Neutrophil (primary cell): ENCODE measurements around the gene LRCH1.
A peak's percentile ranks its signal among the peaks of the same experiment; 100 is the strongest.

Source experiments
- H3K27ac ChIP-seq: fragments of 200-600 bp; sonication (generic); 2 replicates; pipeline ENCODE4 v1.5.1; 2016; ENCODE audit warnings: mild to moderate bottlenecking, moderate library complexity
- H3K27me3 ChIP-seq: fragments of 200-600 bp; sonication (generic); 2 replicates; pipeline ENCODE4 v1.6.0; 2016; ENCODE audit warnings: mild to moderate bottlenecking
- H3K36me3 ChIP-seq: fragments of 200-600 bp; sonication (generic); 2 replicates; pipeline ENCODE4 v1.5.1; 2017
- H3K4me1 ChIP-seq, 2 experiments: fragments of 200-600 bp in 1 of 2; sonication (generic) in 1 of 2; 1 replicate in 1 of 2; 2 replicates in 1 of 2; pipeline versions ENCODE4 v1.5.1 to v1.6.1; 2013 to 2016; ENCODE audit warnings: low read depth in 1 of 2, low read length in 1 of 2, mild to moderate bottlenecking in 1 of 2, moderate library complexity in 1 of 2; ENCODE audit not compliant: control insufficient read depth in 1 of 2, insufficient read depth in 1 of 2
- H3K4me3 ChIP-seq, 2 experiments: fragments of 200-600 bp in 1 of 2; sonication (generic) in 1 of 2; 1 replicate in 1 of 2; 2 replicates in 1 of 2; pipeline ENCODE4 v1.5.1; 2013 to 2016; ENCODE audit warnings: low read depth in 1 of 2, low read length in 1 of 2, mild to moderate bottlenecking in 1 of 2, moderate library complexity in 1 of 2
- H3K9me3 ChIP-seq: fragments of 200-600 bp; sonication (generic); 2 replicates; pipeline ENCODE4 v1.5.1; 2016
- TF ChIP-seq, protein P1 (sequence below): fragments of 200-600 bp; sonication (generic); IDR thresholded peaks from 2 replicates; pipeline ENCODE4 v1.5.1; 2016; ENCODE audit warnings: antibody characterized with exemption

The LRCH1 gene

GRCh38 chr13:46666727-46667456 is 113.9 kb downstream of the LRCH1 start:
- Histone ChIP-seq H3K27ac (no peak overlapping the region), H3K36me3 (no peaks in the 10 kb centered on the region), H3K27me3 (no peaks in the 10 kb centered on the region), H3K4me1 (peaks cover 13 to 26% of the 10 kb centered on the region in 2 experiments), H3K9me3 (no peaks in the 10 kb centered on the region), H3K4me3 (no peak overlapping the region)
- TF ChIP-seq, protein P1, sequence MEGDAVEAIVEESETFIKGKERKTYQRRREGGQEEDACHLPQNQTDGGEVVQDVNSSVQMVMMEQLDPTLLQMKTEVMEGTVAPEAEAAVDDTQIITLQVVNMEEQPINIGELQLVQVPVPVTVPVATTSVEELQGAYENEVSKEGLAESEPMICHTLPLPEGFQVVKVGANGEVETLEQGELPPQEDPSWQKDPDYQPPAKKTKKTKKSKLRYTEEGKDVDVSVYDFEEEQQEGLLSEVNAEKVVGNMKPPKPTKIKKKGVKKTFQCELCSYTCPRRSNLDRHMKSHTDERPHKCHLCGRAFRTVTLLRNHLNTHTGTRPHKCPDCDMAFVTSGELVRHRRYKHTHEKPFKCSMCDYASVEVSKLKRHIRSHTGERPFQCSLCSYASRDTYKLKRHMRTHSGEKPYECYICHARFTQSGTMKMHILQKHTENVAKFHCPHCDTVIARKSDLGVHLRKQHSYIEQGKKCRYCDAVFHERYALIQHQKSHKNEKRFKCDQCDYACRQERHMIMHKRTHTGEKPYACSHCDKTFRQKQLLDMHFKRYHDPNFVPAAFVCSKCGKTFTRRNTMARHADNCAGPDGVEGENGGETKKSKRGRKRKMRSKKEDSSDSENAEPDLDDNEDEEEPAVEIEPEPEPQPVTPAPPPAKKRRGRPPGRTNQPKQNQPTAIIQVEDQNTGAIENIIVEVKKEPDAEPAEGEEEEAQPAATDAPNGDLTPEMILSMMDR = no peak

GRCh38 chr13:46667687-46668281 is 114.8 kb downstream of the LRCH1 start:
- Histone ChIP-seq H3K4me1 (peaks cover 13 to 26% of the 10 kb centered on the region in 2 experiments), H3K27ac (peak overlapping the region; percentile 60)

GRCh38 chr13:46668302-46668720 is 115.3 kb downstream of the LRCH1 start:
- peak overlapping the region; percentile 60 for H3K27ac ChIP-seq

More at GRCh38 chr13:46667687-46668281, 114.8 kb downstream of the LRCH1 start:
- Histone ChIP-seq H3K4me3 (no peak overlapping the region), H3K9me3 (no peaks in the 10 kb centered on the region), H3K36me3 (no peaks in the 10 kb centered on the region), H3K27me3 (no peaks in the 10 kb centered on the region)
- TF ChIP-seq, protein P1 = no peak

GRCh38 chr13:46668931-46669525 is 116.1 kb downstream of the LRCH1 start:
- Histone ChIP-seq H3K27me3 (no peaks in the 10 kb centered on the region), H3K36me3 (no peaks in the 10 kb centered on the region), H3K4me1 (peaks cover 13 to 26% of the 10 kb centered on the region in 2 experiments), H3K27ac (no peak overlapping the region), H3K9me3 (no peaks in the 10 kb centered on the region), H3K4me3 (no peak overlapping the region)
- TF ChIP-seq, protein P1 = no peak

More at GRCh38 chr13:46668302-46668720, 115.3 kb downstream of the LRCH1 start:
- H3K36me3 ChIP-seq = no peaks in the 10 kb centered on the region
- H3K9me3 ChIP-seq = no peaks in the 10 kb centered on the region
- TF ChIP-seq, protein P1 = no peak
- H3K4me3 ChIP-seq = peak overlapping the region in 1 of 2 experiments; percentile 11
- H3K4me1 ChIP-seq = peaks cover 13 to 26% of the 10 kb centered on the region in 2 experiments
- H3K27me3 ChIP-seq = no peaks in the 10 kb centered on the region

DNA sequence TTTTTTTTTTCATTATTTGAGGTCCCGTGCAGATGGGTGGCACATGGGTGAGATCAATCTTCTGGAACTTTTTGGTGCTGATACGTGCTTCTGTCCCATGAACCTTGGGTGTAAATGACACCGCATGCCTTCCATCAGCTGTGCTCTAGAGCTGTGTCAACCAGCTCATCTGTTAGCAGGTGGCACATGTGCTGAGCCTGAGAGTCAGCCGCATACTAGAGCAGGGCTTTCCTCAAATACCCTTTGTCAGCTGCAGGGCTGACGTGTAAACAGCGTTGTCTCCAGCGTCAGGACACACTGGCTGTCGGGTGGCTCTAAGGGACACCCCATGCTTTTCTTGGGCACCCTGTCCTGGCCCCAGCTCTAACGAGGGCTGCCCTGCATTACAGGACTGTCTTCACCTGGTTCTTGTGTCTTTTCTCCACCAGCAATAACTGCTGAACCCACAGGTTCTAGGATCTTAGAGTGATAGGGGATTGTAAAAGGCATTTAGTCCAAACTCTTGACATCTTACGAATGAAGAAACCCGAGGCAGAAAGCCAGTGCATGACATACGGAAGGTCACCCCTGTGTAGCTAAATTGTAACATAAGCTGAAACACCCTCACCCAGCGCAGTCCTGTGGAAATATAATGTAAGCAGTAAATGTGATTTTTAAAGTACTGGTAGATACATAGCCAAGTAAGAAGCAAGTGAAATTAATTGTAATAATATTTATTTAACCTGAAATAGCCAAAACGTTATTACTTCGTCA is 119.5 kb downstream of the LRCH1 start:
- Histone ChIP-seq H3K27me3 (no peaks in the 10 kb centered on the region), H3K9me3 (no peaks in the 10 kb centered on the region), H3K36me3 (no peaks in the 10 kb centered on the region), H3K4me1 (peaks cover 23 to 28% of the 10 kb centered on the region in 2 experiments), H3K27ac (no peak overlapping the region), H3K4me3 (no peak overlapping the region)
- TF ChIP-seq, protein P1 = no peak
